ENCODE results near the gene DGKQ.

The DGKQ gene

GRCh38 chr4:973431-974397 lies at the start of gene DGKQ:
Gene DGKQ (minus strand): TSS chr4:973569. CDS start chr4:973482, 87 bp downstream.
- peak in 1 of 2 experiments; percentile 18 for DNase-seq

GRCh38 chr4:1022739-1023066 lies 49.3 kb upstream of the DGKQ start:
- no peak for DNase-seq

- DNase-seq: no peak
Measured at GRCh38 chr4:1022051-1022738, 48.8 kb upstream of the DGKQ start.

- no peak for DNase-seq
Measured at GRCh38 chr4:1021386-1022050, 48.1 kb upstream of the DGKQ start.

- DNase-seq: no peak
Measured at GRCh38 chr4:1019729-1020470, 46.5 kb upstream of the DGKQ start.

GRCh38 chr4:1019320-1019719 lies 46.0 kb upstream of the DGKQ start:
- no peak for DNase-seq

- no peak for DNase-seq
Measured at GRCh38 chr4:1018147-1019020, 45.0 kb upstream of the DGKQ start.

GRCh38 chr4:1017706-1018105 lies 44.3 kb upstream of the DGKQ start:
- DNase-seq: no peak

- no peak for DNase-seq
Measured at GRCh38 chr4:1017211-1017610, 43.8 kb upstream of the DGKQ start.

- no peak for DNase-seq
Measured at GRCh38 chr4:1015746-1016145, 42.4 kb upstream of the DGKQ start.

GRCh38 chr4:1015179-1015578 lies 41.8 kb upstream of the DGKQ start:
- no peak for DNase-seq

GRCh38 chr4:1014291-1015167 lies 41.2 kb upstream of the DGKQ start:
- no peak for DNase-seq

- no peak for DNase-seq
Measured at GRCh38 chr4:1013225-1014073, 40.1 kb upstream of the DGKQ start.

GRCh38 chr4:1012034-1012739 lies 38.8 kb upstream of the DGKQ start:
- peak; percentile 4 to 37 for DNase-seq

GRCh38 chr4:1011666-1012033 lies 38.3 kb upstream of the DGKQ start:
- no peak for DNase-seq

- DNase-seq: peak; percentile 76 to 83
Measured at GRCh38 chr4:1011022-1011665, 37.8 kb upstream of the DGKQ start, which contains the start of gene FGFRL1. Gene FGFRL1 (plus strand): TSS chr4:1011626. CDS start chr4:1012486, 860 bp downstream.

GRCh38 chr4:1010395-1011021 lies 37.1 kb upstream of the DGKQ start:
- peak; percentile 83 to 84 for DNase-seq
